Measurements from ENCODE around the gene KCNQ5.
"Not testable (repeated sequence)": the region's sequence is repeated elsewhere in the genome, so short reads cannot be mapped to it uniquely, and the experiment has no call there.

The KCNQ5 gene

DNA sequence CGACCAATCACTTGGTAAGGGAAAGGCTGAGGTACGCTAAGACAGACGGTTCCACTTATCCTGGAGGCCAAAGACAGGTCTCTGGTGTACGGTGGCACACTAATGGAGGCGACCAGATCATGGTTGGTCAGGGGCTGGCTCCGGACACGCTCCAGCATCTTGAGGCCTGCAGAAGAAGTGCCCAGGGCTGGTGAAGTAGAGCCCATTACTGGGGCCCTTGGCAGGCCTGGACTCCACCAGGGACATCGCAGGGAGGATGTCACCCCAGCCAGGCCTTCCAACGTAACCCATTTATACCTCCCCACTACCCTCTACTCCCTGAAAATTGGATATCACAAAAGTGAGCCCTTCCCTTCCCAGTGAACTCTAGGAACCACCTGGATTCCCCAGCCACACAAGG is 587.3 kb downstream of the KCNQ5 start:
- no peak for DNase-seq

DNA sequence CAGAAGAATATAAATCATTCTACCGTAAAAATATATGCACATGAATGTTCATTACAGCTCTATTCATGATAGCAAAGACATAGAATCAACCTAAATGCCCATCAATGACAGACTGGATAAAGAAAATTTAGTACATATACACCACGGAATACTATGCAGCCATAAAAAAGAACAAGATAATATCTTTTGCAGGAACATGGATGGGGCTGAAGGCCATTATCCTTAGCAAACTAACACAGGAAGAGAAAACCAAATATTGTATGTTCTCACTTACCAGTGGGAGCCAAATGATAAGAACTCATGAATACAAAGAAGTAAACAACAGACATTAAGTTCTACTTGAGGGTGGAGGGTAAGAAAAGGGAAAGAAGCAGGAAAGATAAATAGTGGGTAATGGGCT is 595.0 kb downstream of the KCNQ5 start:
- no peak for DNase-seq

DNA sequence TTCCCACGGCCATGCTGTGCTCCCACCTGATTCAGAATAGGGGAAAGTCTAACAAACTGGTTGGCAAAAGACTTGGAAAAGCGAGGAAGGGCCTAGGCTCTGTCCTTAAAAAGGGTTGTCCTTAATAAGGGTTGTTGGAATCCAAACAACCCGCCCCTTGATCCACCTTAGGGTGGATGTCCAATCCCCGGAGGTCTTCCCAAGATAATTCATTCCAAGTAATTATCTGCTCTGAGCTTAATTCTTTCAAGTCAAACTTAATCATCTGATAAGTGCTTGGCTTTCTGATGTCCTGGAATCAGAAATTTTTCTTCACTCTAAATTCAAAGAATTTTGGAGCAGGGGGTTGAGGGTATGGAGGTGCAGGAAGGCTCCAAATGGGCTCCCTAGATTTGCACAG is 603.5 kb downstream of the KCNQ5 start, which contains the start of gene KHDC1L:
Gene KHDC1L (minus strand): TSS at position 101 of the 400 bp plus-strand sequence. CDS start 88 bp downstream, at position 13.
- DNase-seq, result no peak

DNA sequence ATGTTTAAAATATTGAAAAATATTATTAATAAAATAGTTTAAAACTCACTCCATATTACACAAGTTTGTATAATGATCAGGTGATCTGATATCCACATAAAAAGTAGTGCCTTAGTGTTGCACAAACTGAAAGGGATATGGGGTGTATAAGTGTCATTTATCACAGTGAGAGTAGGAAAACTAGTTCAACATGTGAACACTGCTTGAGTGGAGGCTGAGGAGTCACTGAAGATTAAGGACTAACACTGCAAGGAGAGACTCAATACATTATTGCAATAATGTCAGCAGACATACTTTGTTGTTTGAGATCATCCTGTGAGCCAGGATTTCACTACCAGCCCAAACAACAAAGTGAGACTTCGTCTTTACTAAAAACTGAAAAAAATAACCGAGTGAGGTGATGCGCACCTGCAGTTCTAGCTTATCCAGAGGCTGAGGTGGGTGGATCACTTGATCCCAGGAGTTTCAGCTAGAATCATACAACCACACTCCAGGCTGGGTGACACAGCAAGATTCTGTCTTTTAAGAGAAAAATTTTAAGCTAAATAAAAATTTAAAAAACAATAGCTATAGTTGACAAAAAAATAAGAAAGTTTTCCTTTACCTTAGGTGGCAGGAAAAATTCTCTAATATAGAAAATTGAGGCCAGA is 605.9 kb downstream of the KCNQ5 start:
- DNase-seq, result no peak

DNA sequence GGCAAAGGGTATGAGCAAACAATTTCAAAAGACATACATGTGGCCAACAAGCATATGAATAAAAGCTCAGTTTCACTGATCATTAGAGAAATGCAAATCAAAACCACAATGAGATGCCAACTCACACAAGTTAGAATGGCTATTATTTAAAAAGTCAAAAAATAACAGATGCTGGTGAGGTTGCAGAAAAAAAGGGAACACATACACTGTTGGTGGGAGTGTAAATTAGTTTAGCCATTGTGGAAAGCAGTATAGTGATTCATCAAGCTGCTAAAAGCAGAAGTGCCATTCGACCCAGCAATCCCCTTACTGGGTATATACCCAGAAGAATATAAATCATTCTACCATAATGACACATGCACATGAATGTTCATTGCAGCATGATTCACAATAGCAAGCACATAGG is 610.1 kb downstream of the KCNQ5 start:
- DNase-seq, result no peak

DNA sequence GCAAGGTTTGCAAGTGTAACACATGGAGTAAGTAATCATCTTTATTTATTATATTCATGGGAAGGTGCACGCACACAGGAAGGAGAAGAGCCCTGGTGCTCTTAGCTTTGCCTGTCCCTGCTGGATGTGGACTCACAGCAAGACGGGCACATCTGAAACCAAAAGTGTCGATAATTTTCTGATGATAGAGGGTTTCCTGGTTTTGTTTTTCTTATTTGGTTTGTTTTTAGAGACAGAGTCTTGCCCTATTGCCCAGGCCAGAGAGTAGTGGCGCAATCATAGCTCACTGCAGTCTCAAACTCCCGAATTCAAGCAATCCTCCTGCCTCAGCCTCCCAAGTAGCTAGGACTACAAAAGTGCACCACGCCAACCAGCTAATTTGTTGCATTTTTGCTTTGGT is 611.2 kb downstream of the KCNQ5 start:
- DNase-seq, result no peak

DNA sequence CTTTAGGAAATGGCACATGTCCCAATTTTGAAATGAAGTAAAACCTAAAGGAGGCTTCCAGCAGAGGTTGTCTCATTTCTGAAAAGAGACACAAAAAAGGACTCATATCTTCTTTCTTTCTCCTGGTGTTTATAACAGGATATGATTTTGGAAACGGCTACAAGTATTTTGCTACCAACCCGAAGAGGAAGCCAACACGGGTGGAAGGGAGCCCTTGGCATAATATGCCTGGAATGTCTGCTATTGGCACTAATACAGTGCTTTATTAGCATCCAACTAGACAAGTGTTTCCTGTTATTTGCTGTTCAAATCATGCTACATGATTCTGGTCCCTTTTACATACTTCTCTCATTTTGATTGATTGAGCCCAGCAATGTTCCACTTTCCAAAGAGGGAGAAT is 612.1 kb downstream of the KCNQ5 start:
- DNase-seq, result not testable (repeated sequence)

DNA sequence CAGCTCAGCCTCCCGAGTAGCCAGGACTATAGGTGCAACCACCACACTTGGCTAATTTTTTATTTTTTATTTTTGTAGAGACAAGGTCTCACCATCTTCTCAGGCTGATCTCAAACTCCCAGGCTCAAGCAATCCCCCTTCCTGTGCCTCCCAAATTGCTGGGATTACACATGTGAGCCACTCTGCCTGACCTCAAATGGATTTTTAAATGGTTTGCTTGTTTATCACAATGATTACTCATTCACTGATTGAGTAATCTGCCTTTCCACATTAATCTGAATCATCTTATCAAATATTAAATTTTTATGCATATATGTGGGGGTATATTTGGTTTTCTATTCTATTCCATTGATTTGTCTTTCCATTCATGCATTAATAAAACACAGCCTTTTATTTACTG is 612.9 kb downstream of the KCNQ5 start:
- DNase-seq, result no peak

DNA sequence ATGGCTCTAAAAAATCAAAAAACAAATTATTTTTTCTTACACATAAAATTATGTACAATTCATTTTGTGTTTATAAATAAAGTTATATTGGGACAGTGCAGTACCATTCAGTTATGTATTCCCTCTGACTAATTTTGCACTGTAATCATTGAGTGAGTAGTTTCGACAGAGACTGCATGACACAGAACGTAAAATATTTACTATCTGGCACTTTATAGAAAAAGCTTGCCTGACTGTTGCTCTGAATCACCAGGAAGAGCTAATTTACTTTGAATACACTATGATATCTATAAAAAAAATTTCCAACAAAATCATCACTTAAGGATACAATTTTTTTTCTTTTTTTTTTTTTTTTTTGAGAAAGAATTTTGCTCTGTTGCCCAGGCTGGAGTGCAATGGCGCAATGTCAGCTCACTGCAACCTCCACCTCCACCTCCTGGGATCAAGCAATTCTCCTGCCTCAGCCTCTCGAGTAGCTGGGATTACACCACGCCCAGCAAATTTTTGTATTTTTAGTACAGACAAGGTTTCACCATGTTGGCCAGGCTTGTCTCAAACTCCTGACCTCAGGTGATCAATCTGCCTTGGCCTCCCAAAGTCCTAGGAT is 614.4 kb downstream of the KCNQ5 start:
- no peak for DNase-seq

DNA sequence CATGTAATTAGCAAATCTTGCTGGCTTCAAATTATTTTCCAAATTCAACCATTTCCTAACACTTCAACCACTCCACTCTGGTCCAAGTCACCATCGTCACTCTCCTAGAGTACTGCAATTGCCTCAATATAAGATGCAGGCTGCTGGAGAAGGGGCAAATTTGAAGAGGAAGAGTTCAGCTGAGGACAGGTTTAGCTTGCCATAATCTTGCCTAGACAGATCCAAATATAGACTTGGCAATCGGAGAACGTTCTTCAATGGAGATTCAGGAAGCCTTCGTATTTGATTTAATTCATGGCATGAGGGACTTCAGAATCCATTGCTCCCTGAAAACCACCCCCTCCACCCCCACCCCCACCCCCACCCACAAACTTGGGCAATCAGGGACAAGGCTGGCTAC is 618.9 kb downstream of the KCNQ5 start:
- no peak for DNase-seq

DNA sequence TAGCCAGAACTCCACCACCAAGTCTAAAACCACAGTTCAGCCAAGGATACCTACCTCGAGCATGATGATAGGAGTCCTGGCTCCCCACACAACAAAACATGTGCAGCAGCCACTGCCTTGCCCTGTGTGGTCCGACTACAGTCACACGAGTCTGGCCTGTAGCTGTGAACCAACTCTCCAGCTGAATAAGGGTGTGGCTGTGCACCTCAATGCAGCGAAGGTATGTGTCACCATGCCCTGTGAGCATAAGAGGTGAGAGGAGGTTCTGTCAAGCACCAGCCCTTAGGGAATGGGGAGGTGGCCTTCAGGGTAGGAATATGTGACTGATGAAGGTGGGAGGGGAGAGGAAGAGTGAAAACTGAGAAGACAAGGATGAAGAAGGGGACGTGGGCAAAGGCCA is 620.1 kb downstream of the KCNQ5 start:
- DNase-seq, result no peak
